Neural cell (in vitro differentiated cells): ENCODE data around the gene QKI. TPM values are rescaled to one million over a fixed set of nuclear protein-coding genes. Genes with fewer than 3 reads are reported as not detected.

Experiments used
- H2AFZ ChIP-seq: fragments of 200-600, 300-800 bp; sonication (generic), shearing (Covaris generic); 2 replicates; pipeline ENCODE4 v1.6.0; 2014; ENCODE audit warnings: low read depth, mild to moderate bottlenecking, antibody characterized with exemption, low read length, moderate library complexity
- H3F3A ChIP-seq: fragments of 200-600 bp; shearing (Covaris generic); 2 replicates; pipeline ENCODE4 v1.6.1; 2016; ENCODE audit warnings: mild to moderate bottlenecking, moderate library complexity, mixed read lengths, antibody characterized with exemption, low read length; ENCODE audit not compliant: insufficient read depth, poor library complexity, severe bottlenecking
- H3K27ac ChIP-seq: fragments of 200-600, 300-800 bp; sonication (generic), shearing (Covaris generic); 2 replicates; pipeline ENCODE4 v1.5.1; 2014; ENCODE audit warnings: mild to moderate bottlenecking, low read length, moderate library complexity
- H3K27me3 ChIP-seq: fragments of 300-800, 200-600 bp; sonication (generic), shearing (Covaris generic); 2 replicates; pipeline ENCODE4 v1.6.0; 2014; ENCODE audit warnings: mild to moderate bottlenecking, low read depth, low read length, moderate library complexity; ENCODE audit not compliant: insufficient read depth
- H3K36me3 ChIP-seq: fragments of 300-800, 200-600 bp; sonication (generic), shearing (Covaris generic); 2 replicates; pipeline ENCODE4 v1.5.1; 2014; ENCODE audit warnings: mild to moderate bottlenecking, antibody characterized with exemption, low read length, moderate library complexity; ENCODE audit not compliant: insufficient read depth
- H3K4me2 ChIP-seq: fragments of 300-800, 200-600 bp; sonication (generic), shearing (Covaris generic); 2 replicates; pipeline ENCODE4 v1.6.0; 2014; ENCODE audit warnings: mild to moderate bottlenecking, low read length
- H3K4me3 ChIP-seq: fragments of 300-800, 200-600 bp; sonication (generic), shearing (Covaris generic); 2 replicates; pipeline ENCODE4 v1.5.1; 2014; ENCODE audit warnings: mild to moderate bottlenecking, low read length, moderate library complexity
- H3K79me2 ChIP-seq: fragments of 200-600 bp; shearing (Covaris generic); replicated peaks from 2 replicates; pipeline ENCODE4 v1.6.0; 2014; ENCODE audit warnings: mild to moderate bottlenecking, low read length, moderate library complexity; ENCODE audit not compliant: insufficient read depth
- H3K9ac ChIP-seq: fragments of 300-800, 200-600 bp; sonication (generic), shearing (Covaris generic); 2 replicates; pipeline ENCODE4 v1.6.1; 2016; ENCODE audit warnings: mild to moderate bottlenecking, low read length, mixed read lengths
- H3K9me2 ChIP-seq: fragments of 200-600 bp; shearing (Covaris generic); 2 replicates; pipeline ENCODE4 v1.6.1; 2016; ENCODE audit warnings: mild to moderate bottlenecking, low read length, mixed read lengths; ENCODE audit not compliant: insufficient read depth
- H3K9me3 ChIP-seq: fragments of 200-600, 300-800 bp; sonication (generic), shearing (Covaris generic); 2 replicates; pipeline ENCODE4 v1.6.1; 2016; ENCODE audit warnings: mild to moderate bottlenecking, mixed run types, low read length, moderate library complexity, mixed read lengths
- H4K20me1 ChIP-seq: fragments of 200-600 bp; shearing (Covaris generic); 2 replicates; pipeline ENCODE4 v1.6.1; 2016; ENCODE audit warnings: mild to moderate bottlenecking, mixed run types; ENCODE audit not compliant: insufficient read depth
- CTCF ChIP-seq: fragments of 450-650 bp; IDR thresholded peaks from 2 replicates; pipeline ENCODE4 v1.5.1; 2014; ENCODE audit warnings: antibody characterized with exemption, mild to moderate bottlenecking, moderate library complexity; ENCODE audit not compliant: poor library complexity, severe bottlenecking
- EP300 ChIP-seq: fragments of 450-650 bp; conservative IDR thresholded peaks from 2 replicates; pipeline ENCODE4 v1.6.1; 2014; ENCODE audit warnings: antibody characterized with exemption, mild to moderate bottlenecking, moderate library complexity; ENCODE audit not compliant: poor library complexity, severe bottlenecking
- EZH2 ChIP-seq: fragments of 200-600, 300-800 bp; shearing (Covaris generic), sonication (generic); IDR thresholded peaks from 2 replicates; pipeline ENCODE4 v1.6.1; 2014; ENCODE audit warnings: antibody characterized with exemption, low read length, borderline replicate concordance, mild to moderate bottlenecking; ENCODE audit not compliant: insufficient read depth, poor library complexity, severe bottlenecking
- MXI1 ChIP-seq: fragments of 450-650 bp; conservative IDR thresholded peaks from 2 replicates; pipeline ENCODE4 v1.6.1; 2014; ENCODE audit warnings: antibody characterized with exemption, mild to moderate bottlenecking; ENCODE audit not compliant: poor library complexity, severe bottlenecking
- RAD21 ChIP-seq: fragments of 450-650 bp; conservative IDR thresholded peaks from 2 replicates; pipeline ENCODE4 v1.6.1; 2014; ENCODE audit warnings: antibody characterized with exemption, mild to moderate bottlenecking, moderate library complexity
- SMC3 ChIP-seq: fragments of 450-650 bp; conservative IDR thresholded peaks from 2 replicates; pipeline ENCODE4 v1.6.1; 2014; ENCODE audit warnings: antibody characterized with exemption, mild to moderate bottlenecking, moderate library complexity; ENCODE audit not compliant: poor library complexity
- TAF1 ChIP-seq: IDR thresholded peaks from 2 replicates; pipeline ENCODE4 v1.6.1; 2012; ENCODE audit warnings: low read depth
- polyA plus RNA-seq: library from polyadenylated mRNA; depleted of rRNA; stranded (reverse); fragments of >200 nt; gene quantifications from 2 replicates; pipeline ENCODE4 v1.2.3, GENCODE V29; 2014
- TF ChIP-seq, protein P1 (sequence below): IDR thresholded peaks from 2 replicates; pipeline ENCODE4 v1.6.1; 2012; ENCODE audit warnings: borderline replicate concordance

The QKI gene
- polyA plus RNA-seq, 1 donor from 2014 or later: 39.0 TPM

DNA sequence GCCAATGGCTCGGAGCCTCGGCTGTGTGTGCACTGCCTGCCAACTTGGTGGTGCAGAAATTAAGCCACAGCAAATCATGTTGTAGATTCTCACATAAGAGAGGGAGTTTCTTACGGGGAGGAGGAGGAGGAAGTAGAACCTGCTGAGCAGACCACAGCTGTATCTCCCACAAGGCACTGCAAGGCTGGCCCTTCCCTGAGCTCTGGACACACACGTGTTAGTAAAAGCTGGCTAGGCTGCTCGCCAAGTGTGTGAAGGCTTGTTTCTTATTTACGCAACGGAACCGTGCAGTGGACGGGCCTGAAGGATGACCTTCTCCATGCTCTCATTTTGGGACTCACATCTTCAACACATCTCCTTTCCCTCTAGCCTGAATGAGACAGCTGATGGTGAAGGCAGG lies 15.7 kb upstream of the QKI start:
- H3K9me2 ChIP-seq: no peaks in the 10 kb centered on the region
- TF ChIP-seq TAF1: no peak
- no peak for TF ChIP-seq RAD21
- TF ChIP-seq SMC3: no peak
- TF ChIP-seq CTCF: no peak
- TF ChIP-seq EZH2: no peak
- TF ChIP-seq EP300: no peak
- TF ChIP-seq, protein P1, sequence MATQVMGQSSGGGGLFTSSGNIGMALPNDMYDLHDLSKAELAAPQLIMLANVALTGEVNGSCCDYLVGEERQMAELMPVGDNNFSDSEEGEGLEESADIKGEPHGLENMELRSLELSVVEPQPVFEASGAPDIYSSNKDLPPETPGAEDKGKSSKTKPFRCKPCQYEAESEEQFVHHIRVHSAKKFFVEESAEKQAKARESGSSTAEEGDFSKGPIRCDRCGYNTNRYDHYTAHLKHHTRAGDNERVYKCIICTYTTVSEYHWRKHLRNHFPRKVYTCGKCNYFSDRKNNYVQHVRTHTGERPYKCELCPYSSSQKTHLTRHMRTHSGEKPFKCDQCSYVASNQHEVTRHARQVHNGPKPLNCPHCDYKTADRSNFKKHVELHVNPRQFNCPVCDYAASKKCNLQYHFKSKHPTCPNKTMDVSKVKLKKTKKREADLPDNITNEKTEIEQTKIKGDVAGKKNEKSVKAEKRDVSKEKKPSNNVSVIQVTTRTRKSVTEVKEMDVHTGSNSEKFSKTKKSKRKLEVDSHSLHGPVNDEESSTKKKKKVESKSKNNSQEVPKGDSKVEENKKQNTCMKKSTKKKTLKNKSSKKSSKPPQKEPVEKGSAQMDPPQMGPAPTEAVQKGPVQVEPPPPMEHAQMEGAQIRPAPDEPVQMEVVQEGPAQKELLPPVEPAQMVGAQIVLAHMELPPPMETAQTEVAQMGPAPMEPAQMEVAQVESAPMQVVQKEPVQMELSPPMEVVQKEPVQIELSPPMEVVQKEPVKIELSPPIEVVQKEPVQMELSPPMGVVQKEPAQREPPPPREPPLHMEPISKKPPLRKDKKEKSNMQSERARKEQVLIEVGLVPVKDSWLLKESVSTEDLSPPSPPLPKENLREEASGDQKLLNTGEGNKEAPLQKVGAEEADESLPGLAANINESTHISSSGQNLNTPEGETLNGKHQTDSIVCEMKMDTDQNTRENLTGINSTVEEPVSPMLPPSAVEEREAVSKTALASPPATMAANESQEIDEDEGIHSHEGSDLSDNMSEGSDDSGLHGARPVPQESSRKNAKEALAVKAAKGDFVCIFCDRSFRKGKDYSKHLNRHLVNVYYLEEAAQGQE: no peak
- no peaks in the 10 kb centered on the region for H3F3A ChIP-seq
- H2AFZ ChIP-seq: no peak overlapping the region
- no peaks in the 10 kb centered on the region for H4K20me1 ChIP-seq
- no peak overlapping the region for H3K4me2 ChIP-seq
- no peak overlapping the region for H3K4me3 ChIP-seq
- no peaks in the 10 kb centered on the region for H3K9me3 ChIP-seq
- no peak overlapping the region for H3K27ac ChIP-seq
- H3K27me3 ChIP-seq: no peaks in the 10 kb centered on the region
- H3K79me2 ChIP-seq: no peaks in the 10 kb centered on the region
- H3K9ac ChIP-seq: no peak overlapping the region
- no peaks in the 10 kb centered on the region for H3K36me3 ChIP-seq

DNA sequence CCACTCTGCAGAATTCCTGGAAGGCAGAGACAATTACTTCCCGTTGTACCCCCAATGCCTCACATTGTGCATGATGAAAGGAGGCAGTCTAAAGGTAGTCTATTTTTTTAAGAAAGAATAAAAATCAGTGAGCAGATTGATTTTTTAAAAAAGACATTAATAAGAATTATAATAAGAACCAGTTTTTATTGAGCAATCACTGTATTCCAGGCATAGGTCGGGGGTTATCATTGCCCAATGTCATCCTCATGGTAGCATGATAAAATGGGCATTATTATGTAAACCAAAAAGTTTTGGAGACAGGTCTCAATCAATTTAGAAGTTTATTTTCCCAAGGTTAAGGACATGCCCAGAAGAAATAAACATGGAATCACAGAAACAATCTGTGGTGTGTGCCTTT lies 14.0 kb upstream of the QKI start:
- no peak overlapping the region for H2AFZ ChIP-seq
- no peaks in the 10 kb centered on the region for H4K20me1 ChIP-seq
- H3K9ac ChIP-seq: no peak overlapping the region
- H3K4me2 ChIP-seq: no peak overlapping the region
- H3K27ac ChIP-seq: no peak overlapping the region
- no peaks in the 10 kb centered on the region for H3K9me3 ChIP-seq
- TF ChIP-seq TAF1 (no peak), RAD21 (no peak), MXI1 (no peak), CTCF (no peak), EZH2 (no peak), EP300 (no peak), SMC3 (no peak)
- TF ChIP-seq, protein P1: no peak
- no peaks in the 10 kb centered on the region for H3K9me2 ChIP-seq
- H3K36me3 ChIP-seq: no peaks in the 10 kb centered on the region
- H3K4me3 ChIP-seq: no peak overlapping the region
- H3F3A ChIP-seq: no peaks in the 10 kb centered on the region
- no peaks in the 10 kb centered on the region for H3K27me3 ChIP-seq
- no peaks in the 10 kb centered on the region for H3K79me2 ChIP-seq
